KG1 (cell line): Measurements from ENCODE around the gene ADAMTSL4.
"Not testable (repeated sequence)": the region's sequence is repeated elsewhere in the genome, so short reads cannot be mapped to it uniquely, and the experiment has no call there.

Source experiments
- DNase-seq: peaks from one replicate; lab custom pipeline; 2025; lab: John Stamatoyannopoulos, UW

ADAMTSL4 gene

DNA sequence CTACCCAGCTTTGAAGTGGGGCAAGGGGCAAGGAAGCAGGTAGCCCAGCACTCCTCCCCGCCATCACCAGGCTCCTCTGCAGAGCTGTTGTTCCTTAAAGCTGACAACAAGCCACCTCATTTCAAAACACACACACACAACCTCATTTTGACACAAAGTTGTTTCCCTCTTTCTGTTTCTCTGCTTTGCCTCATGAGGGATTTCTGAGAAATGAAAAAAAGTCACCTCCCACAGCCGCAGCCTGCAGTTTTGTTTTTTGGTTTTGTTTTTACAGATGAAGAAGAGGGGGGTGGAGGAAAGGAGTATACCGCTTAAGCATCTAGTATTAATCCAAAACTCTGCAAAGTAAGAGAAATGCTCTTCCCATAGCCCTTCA lies 18.1 kb downstream of the ADAMTSL4 start:
- DNase-seq: peak; percentile 44

DNA sequence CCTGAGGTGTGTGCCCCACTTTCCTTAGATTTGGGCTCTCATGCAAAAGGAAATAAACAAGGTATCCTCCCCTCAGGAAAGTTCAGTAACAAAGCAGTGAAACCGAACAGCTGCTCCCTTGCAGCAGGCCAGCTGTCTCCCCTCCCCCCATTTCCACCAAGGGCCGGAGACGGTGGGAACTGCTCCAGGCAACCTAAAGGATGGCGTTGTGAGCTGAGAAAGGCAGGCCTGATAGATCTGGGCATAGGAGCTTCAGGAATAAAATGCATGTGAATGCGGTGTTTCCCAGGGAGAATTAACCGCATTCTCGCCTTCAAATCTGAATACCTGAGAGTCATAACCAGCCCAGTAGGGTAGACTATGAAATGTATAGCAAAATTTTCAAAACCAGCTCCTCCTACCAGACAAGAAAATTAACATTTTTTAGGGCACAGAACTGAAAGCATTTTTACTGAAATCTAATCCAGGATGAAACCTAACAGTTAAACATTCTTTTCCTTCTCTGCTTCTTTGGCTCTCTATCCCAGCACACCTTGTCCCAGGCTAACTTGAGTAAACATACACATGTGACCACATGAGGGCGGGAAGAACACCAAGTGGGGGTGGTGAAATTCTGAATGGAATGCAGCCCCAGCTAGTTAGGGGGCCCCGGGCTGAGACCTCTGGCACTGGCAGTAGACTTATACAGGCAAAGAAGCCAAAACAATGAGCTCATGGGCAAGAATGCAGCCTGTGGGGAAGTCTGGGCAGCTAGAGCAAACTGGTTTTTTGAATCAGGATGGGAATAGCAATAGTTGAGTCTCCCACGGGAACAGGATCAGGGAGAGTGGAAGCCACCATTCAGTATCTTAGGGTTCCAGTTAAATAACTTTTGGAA lies 18.7 kb downstream of the ADAMTSL4 start:
- no peak for DNase-seq

- DNase-seq: no peak
Observed at GRCh38 chr1:150568594-150568966, 19.4 kb downstream of the ADAMTSL4 start.

DNA sequence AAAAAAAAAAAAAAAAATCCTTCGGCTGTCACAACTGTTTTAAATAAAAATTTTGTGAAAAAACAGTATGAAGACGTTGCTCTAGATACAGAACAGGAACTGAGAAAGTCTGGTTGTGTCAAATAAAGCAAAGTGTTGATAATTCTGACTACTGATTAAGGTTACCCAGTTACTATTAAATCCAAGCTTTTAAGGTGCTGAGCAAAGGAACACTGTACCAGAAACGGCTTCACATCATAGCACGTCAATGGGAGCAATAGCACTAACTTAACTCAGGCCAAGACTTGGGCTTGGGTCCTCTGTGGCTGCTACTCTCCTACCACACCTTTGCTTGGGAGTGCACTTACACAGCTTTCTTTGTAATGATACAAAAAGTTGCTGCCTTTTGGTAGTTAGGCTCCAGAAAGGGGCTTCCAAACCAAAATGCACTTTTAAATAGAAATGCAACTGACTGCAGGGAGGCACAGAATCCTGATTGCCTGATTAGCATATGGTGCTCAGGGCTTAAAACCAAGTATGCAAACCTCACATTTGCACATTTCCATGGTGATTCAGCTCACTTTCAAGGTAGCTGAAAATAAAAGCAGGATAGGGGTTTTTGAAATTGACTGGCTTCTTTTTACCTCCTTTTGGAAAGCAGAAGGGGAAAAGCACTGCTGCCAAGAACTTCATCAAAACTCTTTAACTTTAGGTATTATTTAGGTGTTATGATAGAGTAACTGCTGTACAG lies 23.9 kb downstream of the ADAMTSL4 start:
- no peak for DNase-seq

GRCh38 chr1:150573648-150574071 lies 24.5 kb downstream of the ADAMTSL4 start:
- DNase-seq: not testable (repeated sequence)

- no peak for DNase-seq
Observed at GRCh38 chr1:150574260-150575071, 25.3 kb downstream of the ADAMTSL4 start.

DNA sequence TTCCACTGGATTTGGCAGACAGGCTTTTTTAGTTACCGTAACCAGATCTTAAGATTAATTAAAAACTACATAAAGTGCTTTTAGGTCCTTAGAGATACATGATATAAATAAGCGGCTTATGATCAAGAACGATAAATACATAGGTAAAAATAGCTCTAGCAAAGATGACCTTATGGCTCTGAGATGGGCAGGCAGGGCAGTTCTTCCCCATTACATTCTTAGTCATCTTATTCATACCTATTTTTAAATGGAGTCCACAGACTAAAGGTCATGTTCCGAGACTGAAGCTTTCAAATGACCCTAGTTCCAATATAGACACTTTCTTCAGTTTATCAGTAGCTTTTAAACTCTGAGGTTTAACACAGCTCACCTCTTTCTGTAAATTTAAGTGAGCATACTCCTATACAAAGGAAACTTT lies 25.9 kb downstream of the ADAMTSL4 start:
- no peak for DNase-seq

DNA sequence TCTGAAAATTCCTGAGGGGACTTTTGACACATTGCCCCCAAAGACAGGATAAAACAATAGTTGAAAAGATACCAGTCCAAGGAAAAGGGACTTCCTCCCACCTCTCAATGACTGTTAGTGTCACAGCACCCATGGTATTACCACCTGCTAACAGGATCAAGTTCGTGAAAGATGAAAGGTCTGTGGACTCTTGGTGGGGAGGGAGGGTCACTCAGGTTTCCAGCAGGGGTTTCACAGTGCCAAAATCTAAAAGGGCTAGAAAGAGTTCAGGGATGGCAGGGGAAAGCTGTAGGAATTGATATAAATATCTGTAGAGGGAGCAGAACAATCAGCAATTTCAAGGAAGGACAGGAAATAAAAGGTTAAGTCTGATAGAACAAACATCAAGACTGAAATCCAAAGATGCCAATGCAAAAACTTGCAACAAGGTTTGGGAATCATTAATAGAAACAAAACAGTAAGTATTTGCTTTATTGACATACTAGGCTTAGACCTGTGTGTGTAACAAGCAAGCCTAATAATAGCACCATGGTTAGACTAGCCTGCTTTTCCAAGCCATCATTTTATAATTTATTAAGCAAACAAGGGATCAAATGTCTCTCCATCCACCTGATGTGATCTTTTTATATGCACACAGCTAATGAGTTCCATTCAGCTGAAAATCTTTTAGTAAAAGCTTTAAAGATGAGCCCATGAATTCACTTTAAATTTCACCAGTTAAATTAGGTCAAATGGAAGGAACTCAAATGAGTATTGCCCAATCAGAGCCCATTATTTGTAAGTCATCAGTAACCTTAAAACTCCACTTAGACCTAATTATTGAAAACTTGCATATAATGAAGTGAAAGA lies 26.5 kb downstream of the ADAMTSL4 start:
- no peak for DNase-seq

DNA sequence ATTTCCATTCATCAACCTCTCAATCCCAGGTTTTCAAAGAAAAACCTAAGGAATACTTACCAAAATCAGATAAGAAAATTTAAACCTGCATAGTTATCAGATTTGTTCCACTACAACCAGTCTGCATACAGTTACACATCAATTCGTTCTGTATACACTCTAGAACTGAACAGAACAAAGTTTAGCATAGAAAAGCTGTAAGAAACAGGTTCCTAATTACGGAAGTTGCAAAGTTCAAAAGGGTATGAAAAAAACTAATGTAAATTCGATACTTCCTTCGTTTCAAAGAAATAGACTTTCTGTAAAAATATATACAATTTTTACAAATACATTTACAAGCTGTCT lies 27.1 kb downstream of the ADAMTSL4 start:
- DNase-seq: no peak

GRCh38 chr1:150576794-150577556 lies 27.8 kb downstream of the ADAMTSL4 start:
- DNase-seq: no peak

- DNase-seq: no peak
Observed at GRCh38 chr1:150577557-150578271, 28.5 kb downstream of the ADAMTSL4 start.

- no peak for DNase-seq
Observed at GRCh38 chr1:150578272-150579109, 29.3 kb downstream of the ADAMTSL4 start.

DNA sequence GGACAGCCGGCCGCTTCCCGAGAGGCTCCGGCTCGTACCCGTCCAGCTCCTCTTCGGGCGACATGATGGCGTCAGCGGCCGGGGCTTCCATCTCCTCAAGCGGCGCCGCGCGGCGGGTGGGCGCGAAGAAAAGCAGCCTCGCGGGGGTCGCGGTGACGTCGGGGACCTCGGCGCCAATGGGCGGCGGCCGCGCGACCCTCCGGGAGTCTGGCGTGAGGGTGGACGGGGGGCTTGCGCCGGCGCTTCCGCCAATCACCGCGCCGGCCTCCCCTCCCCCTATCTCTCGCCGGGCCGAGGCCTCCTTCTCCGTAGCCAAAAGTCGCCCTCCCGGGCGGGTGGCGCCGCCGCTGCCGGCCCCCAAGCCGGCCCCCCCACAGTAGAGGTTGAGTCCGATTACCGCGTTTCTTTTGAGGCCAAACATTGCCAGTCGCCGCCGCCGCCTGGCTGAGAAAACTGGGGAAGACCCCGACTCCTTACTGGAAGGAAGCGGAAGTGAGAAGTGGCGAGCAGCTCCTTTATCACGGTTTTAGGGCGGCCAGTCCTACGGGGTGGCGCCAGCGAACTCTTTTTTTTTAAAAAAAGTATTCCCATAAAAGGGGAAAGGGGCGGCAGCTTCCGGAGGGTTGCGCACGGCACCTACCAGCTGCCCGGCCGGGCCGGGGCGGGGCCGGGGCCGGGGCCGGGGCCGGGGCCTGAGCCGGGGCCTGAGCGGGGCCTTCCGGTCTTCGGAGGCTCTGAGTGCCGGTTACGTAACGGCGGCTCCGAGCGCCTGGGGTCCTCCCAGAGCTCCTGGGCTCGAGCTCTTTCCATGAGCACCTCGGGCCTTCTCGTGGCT lies 30.1 kb downstream of the ADAMTSL4 start, which contains the start of gene MCL1:
Gene MCL1 (minus strand): TSS at position 501 of the 835 bp plus-strand sequence. CDS start 80 bp downstream, at position 421.
- DNase-seq: peak; percentile 81

GRCh38 chr1:150579945-150580642 lies 30.9 kb downstream of the ADAMTSL4 start:
- DNase-seq: no peak

GRCh38 chr1:150580966-150581365 lies 31.8 kb downstream of the ADAMTSL4 start:
- DNase-seq: not testable (repeated sequence)

DNA sequence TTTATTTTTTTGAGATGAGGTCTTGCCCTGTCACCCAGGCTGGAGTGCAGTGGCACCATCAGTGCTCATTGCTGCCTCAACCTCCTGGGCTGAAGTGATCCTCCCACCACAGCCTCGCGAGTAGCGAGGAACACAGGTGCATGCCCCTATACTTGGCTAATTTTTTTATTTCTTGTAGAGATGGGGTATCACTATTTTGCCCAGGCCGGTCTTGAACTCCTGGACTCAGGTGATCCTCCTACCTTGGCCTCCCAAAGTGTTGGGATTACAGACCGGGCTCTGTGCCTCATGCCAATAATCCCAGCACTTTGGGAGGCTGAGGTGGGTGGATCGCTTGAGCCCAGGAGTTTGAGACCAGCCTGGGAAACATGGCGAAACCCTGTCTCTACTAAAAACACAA lies 32.2 kb downstream of the ADAMTSL4 start:
- not testable (repeated sequence) for DNase-seq

GRCh38 chr1:150581962-150582361 lies 32.8 kb downstream of the ADAMTSL4 start:
- not testable (repeated sequence) for DNase-seq
